ENCODE data around the gene MMRN2. TPM values are rescaled to one million over a fixed set of nuclear protein-coding genes. Genes with fewer than 3 reads are reported as not detected.

Gene MMRN2
- total RNA-seq, 1 donor from 2014 or later = 0.40 TPM

DNA sequence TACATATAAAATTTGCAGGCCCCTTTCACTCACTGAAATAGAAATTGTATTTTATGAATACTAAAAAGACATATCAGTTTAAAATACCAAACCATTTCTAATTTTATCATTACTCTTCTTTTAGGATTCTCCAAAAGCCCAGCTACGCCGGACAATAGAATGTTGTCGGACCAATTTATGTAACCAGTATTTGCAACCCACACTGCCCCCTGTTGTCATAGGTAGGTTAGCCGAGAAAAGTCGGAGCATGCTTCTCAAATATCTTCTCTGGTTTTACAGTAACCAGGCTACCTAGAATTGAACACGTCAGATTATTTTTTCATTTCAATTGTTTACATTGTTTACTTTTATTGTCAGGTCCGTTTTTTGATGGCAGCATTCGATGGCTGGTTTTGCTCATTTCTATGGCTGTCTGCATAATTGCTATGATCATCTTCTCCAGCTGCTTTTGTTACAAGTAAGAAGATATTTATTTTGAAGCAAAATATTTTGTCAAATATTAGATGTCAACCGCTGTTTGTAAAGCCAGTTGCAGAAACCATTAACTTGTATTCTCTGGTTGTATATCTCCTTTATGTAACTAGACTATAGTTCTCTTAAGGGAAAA lies 57.6 kb downstream of the MMRN2 start:
- H3K9me3 Mint-ChIP-seq = no peaks in the 10 kb centered on the region
- TF ChIP-seq, protein P1, sequence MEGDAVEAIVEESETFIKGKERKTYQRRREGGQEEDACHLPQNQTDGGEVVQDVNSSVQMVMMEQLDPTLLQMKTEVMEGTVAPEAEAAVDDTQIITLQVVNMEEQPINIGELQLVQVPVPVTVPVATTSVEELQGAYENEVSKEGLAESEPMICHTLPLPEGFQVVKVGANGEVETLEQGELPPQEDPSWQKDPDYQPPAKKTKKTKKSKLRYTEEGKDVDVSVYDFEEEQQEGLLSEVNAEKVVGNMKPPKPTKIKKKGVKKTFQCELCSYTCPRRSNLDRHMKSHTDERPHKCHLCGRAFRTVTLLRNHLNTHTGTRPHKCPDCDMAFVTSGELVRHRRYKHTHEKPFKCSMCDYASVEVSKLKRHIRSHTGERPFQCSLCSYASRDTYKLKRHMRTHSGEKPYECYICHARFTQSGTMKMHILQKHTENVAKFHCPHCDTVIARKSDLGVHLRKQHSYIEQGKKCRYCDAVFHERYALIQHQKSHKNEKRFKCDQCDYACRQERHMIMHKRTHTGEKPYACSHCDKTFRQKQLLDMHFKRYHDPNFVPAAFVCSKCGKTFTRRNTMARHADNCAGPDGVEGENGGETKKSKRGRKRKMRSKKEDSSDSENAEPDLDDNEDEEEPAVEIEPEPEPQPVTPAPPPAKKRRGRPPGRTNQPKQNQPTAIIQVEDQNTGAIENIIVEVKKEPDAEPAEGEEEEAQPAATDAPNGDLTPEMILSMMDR (conservative IDR thresholded peaks at IDR 0.05) = peak; percentile 85
- peaks cover 13% of the 10 kb centered on the region for H3K36me3 Mint-ChIP-seq (ENCODE audit: low read depth)

DNA sequence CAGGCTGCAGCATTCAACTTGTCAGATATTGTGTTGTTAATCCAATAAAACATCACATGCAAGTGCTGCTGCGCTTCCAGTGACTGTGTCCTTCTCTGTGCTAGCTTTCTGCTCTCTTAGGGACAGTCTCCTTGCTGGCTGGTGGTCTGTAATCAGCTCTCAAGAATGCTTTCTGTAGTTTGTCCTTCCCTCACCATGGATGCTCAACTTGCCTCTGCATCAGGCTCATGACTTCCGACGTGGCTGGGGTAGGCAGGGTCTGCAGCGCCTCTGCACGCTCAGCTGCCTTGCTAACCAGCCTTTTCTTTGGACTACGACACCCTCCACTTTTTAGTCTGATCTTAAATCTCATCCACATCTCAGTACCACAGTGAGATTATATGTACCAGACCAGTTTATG lies 58.3 kb downstream of the MMRN2 start:
- H3K9me3 Mint-ChIP-seq = no peaks in the 10 kb centered on the region
- H3K4me1 Mint-ChIP-seq = peaks cover 16% of the 10 kb centered on the region
- H3K27me3 Mint-ChIP-seq (ENCODE audit: low read depth) = no peaks in the 10 kb centered on the region
- H3K27ac Mint-ChIP-seq (ENCODE audit: unreplicated experiment) = peak overlapping the region; percentile 59
- TF ChIP-seq, protein P1 (conservative IDR thresholded peaks at IDR 0.05) = no peak
- peaks cover 9% of the 10 kb centered on the region for H3K36me3 Mint-ChIP-seq (ENCODE audit: low read depth)
- DNase-seq (ENCODE audit: low read depth, low spot score) = no peak
- H3K4me3 Mint-ChIP-seq = no peak overlapping the region

More for the DNA sequence above, 57.6 kb downstream of the MMRN2 start:
- H3K4me1 Mint-ChIP-seq = peaks cover 16% of the 10 kb centered on the region
- no peak overlapping the region for H3K4me3 Mint-ChIP-seq
- DNase-seq (ENCODE audit: low read depth, low spot score) = peak; percentile 59
- no peak overlapping the region for H3K27ac Mint-ChIP-seq (ENCODE audit: unreplicated experiment)
- no peaks in the 10 kb centered on the region for H3K27me3 Mint-ChIP-seq (ENCODE audit: low read depth)

DNA sequence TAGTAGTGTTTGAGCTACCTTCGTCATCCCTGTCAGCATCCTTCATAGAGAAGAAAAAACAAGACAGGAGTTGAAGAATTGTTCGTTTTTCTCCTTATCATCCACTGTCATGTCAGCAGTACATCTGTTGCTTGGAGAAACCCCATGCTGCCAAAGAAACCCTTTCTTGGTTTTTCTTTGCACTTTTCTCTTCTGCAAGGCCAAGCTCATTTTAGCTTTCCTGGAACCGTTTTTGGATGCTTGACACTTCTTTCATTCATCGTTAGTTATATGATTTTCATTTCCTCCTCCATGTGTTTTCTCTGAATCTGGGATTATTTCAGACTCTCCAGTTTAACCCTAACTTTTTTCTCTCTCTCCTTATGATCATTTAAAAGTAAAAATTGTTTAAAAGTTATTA lies 58.9 kb downstream of the MMRN2 start:
- DNase-seq (ENCODE audit: low read depth, low spot score) = no peak
- Mint-ChIP-seq H3K27me3 (ENCODE audit: low read depth) (no peaks in the 10 kb centered on the region), H3K4me1 (peaks cover 16% of the 10 kb centered on the region), H3K4me3 (no peak overlapping the region), H3K27ac (ENCODE audit: unreplicated experiment) (no peak overlapping the region), H3K9me3 (no peaks in the 10 kb centered on the region), H3K36me3 (ENCODE audit: low read depth) (peaks cover 12% of the 10 kb centered on the region)
- TF ChIP-seq, protein P1 (conservative IDR thresholded peaks at IDR 0.05) = no peak

DNA sequence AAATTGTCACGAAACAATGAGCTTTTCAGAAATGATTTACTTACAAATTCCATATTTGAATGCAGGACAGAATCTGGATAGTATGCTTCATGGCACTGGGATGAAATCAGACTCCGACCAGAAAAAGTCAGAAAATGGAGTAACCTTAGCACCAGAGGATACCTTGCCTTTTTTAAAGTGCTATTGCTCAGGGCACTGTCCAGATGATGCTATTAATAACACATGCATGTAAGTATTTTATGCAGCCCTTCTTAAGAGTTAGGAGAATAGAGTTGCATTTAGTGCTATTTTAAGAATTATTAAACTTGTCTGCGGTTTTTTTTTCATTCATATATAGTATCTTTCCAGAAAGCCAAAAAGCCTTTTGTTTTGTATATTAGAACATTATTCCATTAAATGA lies 67.4 kb downstream of the MMRN2 start:
- Mint-ChIP-seq H3K4me1 (peaks cover 10% of the 10 kb centered on the region), H3K27ac (ENCODE audit: unreplicated experiment) (no peak overlapping the region), H3K4me3 (no peak overlapping the region), H3K9me3 (no peaks in the 10 kb centered on the region), H3K36me3 (ENCODE audit: low read depth) (peaks cover 16% of the 10 kb centered on the region), H3K27me3 (ENCODE audit: low read depth) (no peaks in the 10 kb centered on the region)
- no peak for DNase-seq (ENCODE audit: low read depth, low spot score)
- TF ChIP-seq, protein P1 (conservative IDR thresholded peaks at IDR 0.05) = no peak

DNA sequence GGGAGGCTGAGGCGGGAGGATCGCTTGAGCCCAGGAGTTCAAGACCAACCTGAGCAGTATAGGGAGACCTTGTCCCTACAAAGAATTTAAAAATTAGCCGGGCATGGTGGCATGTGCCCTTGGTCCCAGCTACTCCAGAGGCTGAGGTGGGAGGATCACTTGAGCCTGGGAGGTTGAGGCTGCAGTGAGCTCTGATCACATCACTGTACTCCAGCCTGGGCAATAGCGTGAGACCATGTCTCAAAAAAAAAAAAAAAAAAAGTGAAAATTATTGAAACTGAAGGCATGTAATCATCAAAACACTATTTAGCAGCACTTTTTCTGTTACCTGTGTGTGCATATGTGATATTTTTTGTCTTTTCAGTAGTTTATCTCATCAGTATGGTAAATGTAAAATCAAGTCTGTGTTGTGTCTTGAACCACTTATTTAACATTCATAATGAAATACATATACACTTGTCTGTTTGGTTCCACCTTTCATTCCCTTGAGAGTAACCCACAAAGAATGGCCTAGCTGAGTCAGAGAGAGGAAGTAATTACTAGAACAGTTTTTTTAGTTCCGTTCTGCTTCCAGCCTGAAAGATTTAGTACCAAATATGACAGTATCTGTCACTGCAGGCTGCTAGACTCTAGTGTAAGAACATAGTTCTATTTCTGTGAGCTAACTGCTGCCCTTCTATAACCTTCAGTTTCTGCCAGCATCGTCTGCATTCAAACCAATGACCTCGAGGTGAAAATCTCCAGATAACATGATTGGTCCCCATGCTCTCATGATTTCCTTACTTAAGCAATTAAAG lies 68.6 kb downstream of the MMRN2 start:
- H3K27ac Mint-ChIP-seq (ENCODE audit: unreplicated experiment) = peak overlapping the region; percentile 68
- H3K36me3 Mint-ChIP-seq (ENCODE audit: low read depth) = peaks cover 10% of the 10 kb centered on the region
- H3K9me3 Mint-ChIP-seq = no peaks in the 10 kb centered on the region
- peaks cover 10% of the 10 kb centered on the region for H3K4me1 Mint-ChIP-seq
- no peaks in the 10 kb centered on the region for H3K27me3 Mint-ChIP-seq (ENCODE audit: low read depth)
- TF ChIP-seq, protein P1 (conservative IDR thresholded peaks at IDR 0.05) = no peak
- DNase-seq (ENCODE audit: low read depth, low spot score) = no peak
- H3K4me3 Mint-ChIP-seq = no peak overlapping the region

Other genes starting within 250 kb of the MMRN2 start
- gene BMPR1A, start 201.0 kb downstream of the MMRN2 start, total RNA-seq = 77.9 and 78.6 TPM in 2 replicates
- gene SNCG, start 984 bp upstream of the MMRN2 start, total RNA-seq = 7.8 and 8.2 TPM in 2 replicates
- not detected in 2 replicates for gene ADIRF, start 10.9 kb upstream of the MMRN2 start, total RNA-seq
- gene FAM25A, start 62.7 kb upstream of the MMRN2 start, total RNA-seq = not detected in 2 replicates
- gene GLUD1, start 137.2 kb upstream of the MMRN2 start, total RNA-seq = 101 and 105 TPM in 2 replicates
- 26.9 and 28.3 TPM in 2 replicates for gene SHLD2, start 137.6 kb upstream of the MMRN2 start, total RNA-seq

Data from neural crest cell (in vitro differentiated cells).